GM12878 (cell line): ENCODE results near the gene GALNT11. TPM values are rescaled to one million over a fixed set of nuclear protein-coding genes. Genes with fewer than 3 reads are reported as not detected.

Experiments
- BACH1 ChIP-seq: fragments of 450-650 bp; IDR thresholded peaks from 2 replicates; pipeline ENCODE4 v1.6.1; 2017; ENCODE audit warnings: mild to moderate bottlenecking, borderline replicate concordance
- CEBPB ChIP-seq, 2 experiments: fragments of 150-350 bp in 1 of 2; IDR thresholded peaks; 2 replicates each; pipeline ENCODE4 v1.6.1; 2012 to 2014; ENCODE audit warnings: low read depth in 2 of 2, low read length in 2 of 2, borderline replicate concordance in 1 of 2, inconsistent platforms in 1 of 2
- CREB1 ChIP-seq: IDR thresholded peaks from 2 replicates; pipeline ENCODE4 v1.6.1; 2012; ENCODE audit warnings: low read depth, mild to moderate bottlenecking, inconsistent platforms
- CREM ChIP-seq: IDR thresholded peaks from 2 replicates; pipeline ENCODE4 v1.6.1; 2014; ENCODE audit warnings: antibody characterized with exemption, low read depth
- EGR1 ChIP-seq, 2 experiments: IDR thresholded peaks; 1 replicate in 1 of 2; 2 replicates in 1 of 2; pipeline ENCODE4 v1.6.1; 2011 to 2012; ENCODE audit warnings: low read depth in 2 of 2, low read length in 2 of 2, borderline replicate concordance in 1 of 2, mild to moderate bottlenecking in 1 of 2, moderate library complexity in 1 of 2
- GABPA ChIP-seq: IDR thresholded peaks from 2 replicates; pipeline ENCODE4 v1.6.1; 2014; ENCODE audit warnings: antibody characterized with exemption, low read depth, mild to moderate bottlenecking, inconsistent platforms
- GATAD2B ChIP-seq: fragments of 450-650 bp; conservative IDR thresholded peaks from 2 replicates; pipeline ENCODE4 v1.6.1; 2017; ENCODE audit warnings: low read depth, mild to moderate bottlenecking, moderate library complexity
- JUNB ChIP-seq: IDR thresholded peaks from 2 replicates; pipeline ENCODE4 v1.6.1; 2016; ENCODE audit warnings: antibody characterized with exemption, mild to moderate bottlenecking
- NR2C2 ChIP-seq: IDR thresholded peaks from 2 replicates; pipeline ENCODE4 v1.6.1; 2011; ENCODE audit warnings: borderline replicate concordance, low read depth; ENCODE audit not compliant: control insufficient read depth, insufficient read length
- NR2F1 ChIP-seq: fragments of 450-650 bp; conservative IDR thresholded peaks from 2 replicates; pipeline ENCODE4 v1.6.1; 2017; ENCODE audit warnings: mild to moderate bottlenecking
- POLR2A ChIP-seq: IDR thresholded peaks from 2 replicates; pipeline ENCODE4 v1.6.1; 2011; ENCODE audit warnings: low read depth, mild to moderate bottlenecking, low read length
- SMARCA5 ChIP-seq: fragments of 450-650 bp; IDR thresholded peaks from 2 replicates; pipeline ENCODE4 v1.6.1; 2017; ENCODE audit warnings: mild to moderate bottlenecking
- SPI1 ChIP-seq: IDR thresholded peaks from 2 replicates; pipeline ENCODE4 v1.6.1; 2011; ENCODE audit warnings: low read depth, mild to moderate bottlenecking, low read length, moderate library complexity, borderline replicate concordance; ENCODE audit not compliant: insufficient read depth
- polyA plus RNA-seq, 11 experiments: library from polyadenylated mRNA; depleted of rRNA in 4 of 11; unstranded in 6 of 11; stranded (reverse) in 5 of 11; fragments of >200 nt; fragmentation: Nextera tagmentation in 4 of 11; fragmentation: Illumina TruSeq in 1 of 11; extraction: Ambion mirVana in 4 of 11; extraction: Trizol in 1 of 11; gene quantifications; 1 replicate in 1 of 11; 2 replicates in 10 of 11; pipeline versions ENCODE4 v1.2.1 to v1.2.3, GENCODE V29; 2011 to 2016; ENCODE audit warnings: inconsistent platforms in 2 of 11, missing spikeins in 2 of 11, low read depth in 1 of 11
- total RNA-seq, 4 experiments: library from RNA; depleted of rRNA in 3 of 4; stranded (reverse); fragments of >200 nt in 3 of 4; fragmentation: Illumina TruSeq in 1 of 4; extraction: Trizol in 1 of 4; gene quantifications; 2 replicates each; pipeline versions ENCODE4 v1.2.1 to v1.2.3, GENCODE V29; 2013 to 2021
- TF ChIP-seq, protein P1 (sequence below): IDR thresholded peaks from 2 replicates; pipeline ENCODE4 v1.6.1; 2011; ENCODE audit warnings: borderline replicate concordance, low read depth, mild to moderate bottlenecking, moderate library complexity, mixed read lengths, low read length; ENCODE audit not compliant: insufficient read depth; ENCODE audit errors: extremely low read length
- TF ChIP-seq, protein P2 (sequence below): fragments of 450-650 bp; IDR thresholded peaks from 2 replicates; pipeline ENCODE4 v1.6.1; 2017; ENCODE audit warnings: mild to moderate bottlenecking, moderate library complexity
- TF ChIP-seq, protein P3 (sequence below): fragments of 450-650 bp; IDR thresholded peaks from 2 replicates; pipeline ENCODE4 v1.6.1; 2016; ENCODE audit warnings: mild to moderate bottlenecking

Gene GALNT11
- total and polyA plus RNA-seq, 10 of the 15 experiments (the other 5 are each of a cell fraction or from before 2014, with no cell fraction given): 2.0 to 9.5 (median 6.4) TPM

DNA sequence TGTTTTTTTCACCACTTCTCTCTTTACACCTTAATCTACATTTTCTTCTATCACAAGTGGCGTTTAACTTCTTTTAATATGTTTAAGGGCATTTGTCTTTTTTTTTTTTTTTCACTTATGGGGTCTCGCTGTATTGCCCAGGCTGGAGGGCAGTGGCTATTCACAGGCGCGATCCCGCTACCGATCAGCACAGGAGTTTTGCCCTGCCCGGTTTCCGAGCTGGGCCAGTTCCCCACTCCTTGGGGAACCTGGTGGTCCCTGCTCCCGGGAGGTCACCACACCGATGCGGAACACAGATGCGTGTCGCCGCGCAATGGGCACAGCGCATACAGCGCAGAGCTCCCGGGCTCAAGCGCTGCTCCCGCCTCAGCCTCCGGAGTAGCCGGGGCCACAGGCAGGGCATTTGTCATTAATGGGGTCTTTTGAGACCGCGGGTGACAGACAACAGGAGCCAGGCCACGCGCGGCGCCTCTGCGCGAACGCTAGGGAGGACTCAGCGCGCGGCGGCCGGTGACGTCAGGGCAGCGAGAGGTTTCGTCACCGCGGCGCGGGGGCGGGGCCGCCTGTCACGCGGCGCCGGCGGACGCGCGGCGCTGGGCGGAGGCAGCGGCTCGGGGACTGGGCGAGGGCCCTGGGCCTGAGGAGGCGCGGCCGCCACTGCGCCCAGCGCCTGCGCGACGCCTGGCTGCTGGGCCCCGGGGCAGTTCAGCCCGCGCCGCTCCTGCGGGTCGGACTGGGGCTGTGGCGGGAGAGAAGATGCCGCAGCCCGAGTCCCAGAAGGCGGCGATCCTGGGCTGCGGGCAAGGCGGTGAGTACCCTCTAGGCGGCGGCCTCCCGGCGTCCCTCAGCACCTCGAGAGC is at the start of gene GALNT11 (continued):
- TF ChIP-seq SMARCA5 (no peak), CREM (peak; percentile 92), NR2F1 (0 out of 2 replicates have a peak, but pooled peaks have one; percentile 17), CEBPB (IDR thresholded peaks at IDR 0.05; ENCODE audit: borderline replicate concordance in 1 of 2, low read depth in 2 of 2, low read length in 2 of 2) (no peak), POLR2A (peak; percentile 79), CREB1 (peak; percentile 96), BACH1 (peak; percentile 58; the same call in 1 of the 2 replicates), SPI1 (no peak), JUNB (no peak), GATAD2B (peak; percentile 64; the same call in 1 of the 2 replicates), EGR1 (IDR thresholded peaks at IDR 0.05; ENCODE audit: borderline replicate concordance in 1 of 2, low read depth in 2 of 2, low read length in 2 of 2) (peak; percentile 52 to 87), NR2C2 (no peak), GABPA (no peak)
- TF ChIP-seq, protein P1, sequence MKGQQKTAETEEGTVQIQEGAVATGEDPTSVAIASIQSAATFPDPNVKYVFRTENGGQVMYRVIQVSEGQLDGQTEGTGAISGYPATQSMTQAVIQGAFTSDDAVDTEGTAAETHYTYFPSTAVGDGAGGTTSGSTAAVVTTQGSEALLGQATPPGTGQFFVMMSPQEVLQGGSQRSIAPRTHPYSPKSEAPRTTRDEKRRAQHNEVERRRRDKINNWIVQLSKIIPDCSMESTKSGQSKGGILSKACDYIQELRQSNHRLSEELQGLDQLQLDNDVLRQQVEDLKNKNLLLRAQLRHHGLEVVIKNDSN: peak; percentile 71
- TF ChIP-seq, protein P2, sequence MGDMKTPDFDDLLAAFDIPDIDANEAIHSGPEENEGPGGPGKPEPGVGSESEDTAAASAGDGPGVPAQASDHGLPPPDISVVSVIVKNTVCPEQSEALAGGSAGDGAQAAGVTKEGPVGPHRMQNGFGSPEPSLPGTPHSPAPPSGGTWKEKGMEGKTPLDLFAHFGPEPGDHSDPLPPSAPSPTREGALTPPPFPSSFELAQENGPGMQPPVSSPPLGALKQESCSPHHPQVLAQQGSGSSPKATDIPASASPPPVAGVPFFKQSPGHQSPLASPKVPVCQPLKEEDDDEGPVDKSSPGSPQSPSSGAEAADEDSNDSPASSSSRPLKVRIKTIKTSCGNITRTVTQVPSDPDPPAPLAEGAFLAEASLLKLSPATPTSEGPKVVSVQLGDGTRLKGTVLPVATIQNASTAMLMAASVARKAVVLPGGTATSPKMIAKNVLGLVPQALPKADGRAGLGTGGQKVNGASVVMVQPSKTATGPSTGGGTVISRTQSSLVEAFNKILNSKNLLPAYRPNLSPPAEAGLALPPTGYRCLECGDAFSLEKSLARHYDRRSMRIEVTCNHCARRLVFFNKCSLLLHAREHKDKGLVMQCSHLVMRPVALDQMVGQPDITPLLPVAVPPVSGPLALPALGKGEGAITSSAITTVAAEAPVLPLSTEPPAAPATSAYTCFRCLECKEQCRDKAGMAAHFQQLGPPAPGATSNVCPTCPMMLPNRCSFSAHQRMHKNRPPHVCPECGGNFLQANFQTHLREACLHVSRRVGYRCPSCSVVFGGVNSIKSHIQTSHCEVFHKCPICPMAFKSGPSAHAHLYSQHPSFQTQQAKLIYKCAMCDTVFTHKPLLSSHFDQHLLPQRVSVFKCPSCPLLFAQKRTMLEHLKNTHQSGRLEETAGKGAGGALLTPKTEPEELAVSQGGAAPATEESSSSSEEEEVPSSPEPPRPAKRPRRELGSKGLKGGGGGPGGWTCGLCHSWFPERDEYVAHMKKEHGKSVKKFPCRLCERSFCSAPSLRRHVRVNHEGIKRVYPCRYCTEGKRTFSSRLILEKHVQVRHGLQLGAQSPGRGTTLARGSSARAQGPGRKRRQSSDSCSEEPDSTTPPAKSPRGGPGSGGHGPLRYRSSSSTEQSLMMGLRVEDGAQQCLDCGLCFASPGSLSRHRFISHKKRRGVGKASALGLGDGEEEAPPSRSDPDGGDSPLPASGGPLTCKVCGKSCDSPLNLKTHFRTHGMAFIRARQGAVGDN: peak; percentile 41; the same call in 1 of the 2 replicates
- TF ChIP-seq, protein P3, sequence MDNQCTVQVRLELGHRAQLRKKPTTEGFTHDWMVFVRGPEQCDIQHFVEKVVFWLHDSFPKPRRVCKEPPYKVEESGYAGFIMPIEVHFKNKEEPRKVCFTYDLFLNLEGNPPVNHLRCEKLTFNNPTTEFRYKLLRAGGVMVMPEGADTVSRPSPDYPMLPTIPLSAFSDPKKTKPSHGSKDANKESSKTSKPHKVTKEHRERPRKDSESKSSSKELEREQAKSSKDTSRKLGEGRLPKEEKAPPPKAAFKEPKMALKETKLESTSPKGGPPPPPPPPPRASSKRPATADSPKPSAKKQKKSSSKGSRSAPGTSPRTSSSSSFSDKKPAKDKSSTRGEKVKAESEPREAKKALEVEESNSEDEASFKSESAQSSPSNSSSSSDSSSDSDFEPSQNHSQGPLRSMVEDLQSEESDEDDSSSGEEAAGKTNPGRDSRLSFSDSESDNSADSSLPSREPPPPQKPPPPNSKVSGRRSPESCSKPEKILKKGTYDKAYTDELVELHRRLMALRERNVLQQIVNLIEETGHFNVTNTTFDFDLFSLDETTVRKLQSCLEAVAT: no peak
